Measurements from ENCODE around the gene B4GALT3.

DNA sequence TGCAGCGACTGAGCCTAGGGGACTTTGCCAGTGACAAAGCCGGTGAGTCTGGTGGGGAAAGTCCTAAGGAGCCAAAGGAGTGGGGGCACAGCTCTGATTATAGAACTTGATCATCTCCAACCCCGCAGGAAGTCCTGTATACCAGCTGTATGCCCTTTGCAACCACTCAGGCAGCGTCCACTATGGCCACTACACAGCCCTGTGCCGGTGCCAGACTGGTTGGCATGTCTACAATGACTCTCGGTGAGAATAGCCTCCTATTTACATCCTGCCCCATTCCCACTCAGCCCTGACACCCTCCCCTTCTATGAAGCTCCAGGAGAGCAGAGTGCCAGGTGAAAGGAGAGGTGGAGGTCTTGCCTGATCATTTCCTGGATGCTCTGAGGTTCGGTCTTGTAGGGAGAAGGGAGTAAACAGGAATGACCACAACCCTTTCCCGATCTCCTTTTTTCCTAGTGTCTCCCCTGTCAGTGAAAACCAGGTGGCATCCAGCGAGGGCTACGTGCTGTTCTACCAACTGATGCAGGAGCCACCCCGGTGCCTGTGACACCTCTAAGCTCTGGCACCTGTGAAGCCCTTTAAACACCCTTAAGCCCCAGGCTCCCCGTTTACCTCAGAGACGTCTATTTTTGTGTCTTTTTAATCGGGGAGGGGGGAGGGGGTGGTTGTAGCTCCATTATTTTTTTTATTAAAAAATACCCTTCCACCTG, 12.3 kb downstream of the B4GALT3 start:
- TF ChIP-seq, protein P1, sequence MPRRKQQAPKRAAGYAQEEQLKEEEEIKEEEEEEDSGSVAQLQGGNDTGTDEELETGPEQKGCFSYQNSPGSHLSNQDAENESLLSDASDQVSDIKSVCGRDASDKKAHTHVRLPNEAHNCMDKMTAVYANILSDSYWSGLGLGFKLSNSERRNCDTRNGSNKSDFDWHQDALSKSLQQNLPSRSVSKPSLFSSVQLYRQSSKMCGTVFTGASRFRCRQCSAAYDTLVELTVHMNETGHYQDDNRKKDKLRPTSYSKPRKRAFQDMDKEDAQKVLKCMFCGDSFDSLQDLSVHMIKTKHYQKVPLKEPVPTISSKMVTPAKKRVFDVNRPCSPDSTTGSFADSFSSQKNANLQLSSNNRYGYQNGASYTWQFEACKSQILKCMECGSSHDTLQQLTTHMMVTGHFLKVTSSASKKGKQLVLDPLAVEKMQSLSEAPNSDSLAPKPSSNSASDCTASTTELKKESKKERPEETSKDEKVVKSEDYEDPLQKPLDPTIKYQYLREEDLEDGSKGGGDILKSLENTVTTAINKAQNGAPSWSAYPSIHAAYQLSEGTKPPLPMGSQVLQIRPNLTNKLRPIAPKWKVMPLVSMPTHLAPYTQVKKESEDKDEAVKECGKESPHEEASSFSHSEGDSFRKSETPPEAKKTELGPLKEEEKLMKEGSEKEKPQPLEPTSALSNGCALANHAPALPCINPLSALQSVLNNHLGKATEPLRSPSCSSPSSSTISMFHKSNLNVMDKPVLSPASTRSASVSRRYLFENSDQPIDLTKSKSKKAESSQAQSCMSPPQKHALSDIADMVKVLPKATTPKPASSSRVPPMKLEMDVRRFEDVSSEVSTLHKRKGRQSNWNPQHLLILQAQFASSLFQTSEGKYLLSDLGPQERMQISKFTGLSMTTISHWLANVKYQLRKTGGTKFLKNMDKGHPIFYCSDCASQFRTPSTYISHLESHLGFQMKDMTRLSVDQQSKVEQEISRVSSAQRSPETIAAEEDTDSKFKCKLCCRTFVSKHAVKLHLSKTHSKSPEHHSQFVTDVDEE (CRISPR knock-in tag; IDR thresholded peaks at IDR 0.05): no peak
- TF ChIP-seq, protein P2, sequence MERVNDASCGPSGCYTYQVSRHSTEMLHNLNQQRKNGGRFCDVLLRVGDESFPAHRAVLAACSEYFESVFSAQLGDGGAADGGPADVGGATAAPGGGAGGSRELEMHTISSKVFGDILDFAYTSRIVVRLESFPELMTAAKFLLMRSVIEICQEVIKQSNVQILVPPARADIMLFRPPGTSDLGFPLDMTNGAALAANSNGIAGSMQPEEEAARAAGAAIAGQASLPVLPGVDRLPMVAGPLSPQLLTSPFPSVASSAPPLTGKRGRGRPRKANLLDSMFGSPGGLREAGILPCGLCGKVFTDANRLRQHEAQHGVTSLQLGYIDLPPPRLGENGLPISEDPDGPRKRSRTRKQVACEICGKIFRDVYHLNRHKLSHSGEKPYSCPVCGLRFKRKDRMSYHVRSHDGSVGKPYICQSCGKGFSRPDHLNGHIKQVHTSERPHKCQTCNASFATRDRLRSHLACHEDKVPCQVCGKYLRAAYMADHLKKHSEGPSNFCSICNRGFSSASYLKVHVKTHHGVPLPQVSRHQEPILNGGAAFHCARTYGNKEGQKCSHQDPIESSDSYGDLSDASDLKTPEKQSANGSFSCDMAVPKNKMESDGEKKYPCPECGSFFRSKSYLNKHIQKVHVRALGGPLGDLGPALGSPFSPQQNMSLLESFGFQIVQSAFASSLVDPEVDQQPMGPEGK (CRISPR knock-in tag; IDR thresholded peaks at IDR 0.05; ENCODE audit: borderline replicate concordance): no peak
- no peak for TF ChIP-seq ESRRG (CRISPR knock-in tag; IDR thresholded peaks at IDR 0.05)
- no peak for TF ChIP-seq ZC3H10 (CRISPR knock-in tag; IDR thresholded peaks at IDR 0.05)
- no peak for TF ChIP-seq ARNTL (CRISPR knock-in tag; IDR thresholded peaks at IDR 0.05; ENCODE audit: borderline replicate concordance, low read depth)
- TF ChIP-seq, protein P3, sequence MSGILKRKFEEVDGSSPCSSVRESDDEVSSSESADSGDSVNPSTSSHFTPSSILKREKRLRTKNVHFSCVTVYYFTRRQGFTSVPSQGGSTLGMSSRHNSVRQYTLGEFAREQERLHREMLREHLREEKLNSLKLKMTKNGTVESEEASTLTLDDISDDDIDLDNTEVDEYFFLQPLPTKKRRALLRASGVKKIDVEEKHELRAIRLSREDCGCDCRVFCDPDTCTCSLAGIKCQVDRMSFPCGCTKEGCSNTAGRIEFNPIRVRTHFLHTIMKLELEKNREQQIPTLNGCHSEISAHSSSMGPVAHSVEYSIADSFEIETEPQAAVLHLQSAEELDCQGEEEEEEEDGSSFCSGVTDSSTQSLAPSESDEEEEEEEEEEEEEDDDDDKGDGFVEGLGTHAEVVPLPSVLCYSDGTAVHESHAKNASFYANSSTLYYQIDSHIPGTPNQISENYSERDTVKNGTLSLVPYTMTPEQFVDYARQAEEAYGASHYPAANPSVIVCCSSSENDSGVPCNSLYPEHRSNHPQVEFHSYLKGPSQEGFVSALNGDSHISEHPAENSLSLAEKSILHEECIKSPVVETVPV (CRISPR knock-in tag; IDR thresholded peaks at IDR 0.05): no peak
- no peak for TF ChIP-seq ISL1 (CRISPR knock-in tag; IDR thresholded peaks at IDR 0.05)
- no peak for TF ChIP-seq ZNF8 (CRISPR knock-in tag; IDR thresholded peaks at IDR 0.05)
- TF ChIP-seq RARB (CRISPR knock-in tag; IDR thresholded peaks at IDR 0.05): no peak
- TF ChIP-seq, protein P4, sequence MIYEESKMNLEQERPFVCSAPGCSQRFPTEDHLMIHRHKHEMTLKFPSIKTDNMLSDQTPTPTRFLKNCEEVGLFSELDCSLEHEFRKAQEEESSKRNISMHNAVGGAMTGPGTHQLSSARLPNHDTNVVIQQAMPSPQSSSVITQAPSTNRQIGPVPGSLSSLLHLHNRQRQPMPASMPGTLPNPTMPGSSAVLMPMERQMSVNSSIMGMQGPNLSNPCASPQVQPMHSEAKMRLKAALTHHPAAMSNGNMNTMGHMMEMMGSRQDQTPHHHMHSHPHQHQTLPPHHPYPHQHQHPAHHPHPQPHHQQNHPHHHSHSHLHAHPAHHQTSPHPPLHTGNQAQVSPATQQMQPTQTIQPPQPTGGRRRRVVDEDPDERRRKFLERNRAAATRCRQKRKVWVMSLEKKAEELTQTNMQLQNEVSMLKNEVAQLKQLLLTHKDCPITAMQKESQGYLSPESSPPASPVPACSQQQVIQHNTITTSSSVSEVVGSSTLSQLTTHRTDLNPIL (CRISPR knock-in tag; IDR thresholded peaks at IDR 0.05; ENCODE audit: low read depth): no peak
- TF ChIP-seq ZFP30 (CRISPR knock-in tag; IDR thresholded peaks at IDR 0.05): no peak
- no peak for TF ChIP-seq OSR1 (CRISPR knock-in tag; IDR thresholded peaks at IDR 0.05)

Data from SK-N-SH treated with all-trans-retinoic acid at 6 μM for 48 hours (cell line).